ENCODE data around the gene ITGB7. TPM values are rescaled to one million over a fixed set of nuclear protein-coding genes. Genes with fewer than 3 reads are reported as not detected.

Gene ITGB7
- total RNA-seq, 1 experiment from 2014 or later: 0.90 TPM

DNA sequence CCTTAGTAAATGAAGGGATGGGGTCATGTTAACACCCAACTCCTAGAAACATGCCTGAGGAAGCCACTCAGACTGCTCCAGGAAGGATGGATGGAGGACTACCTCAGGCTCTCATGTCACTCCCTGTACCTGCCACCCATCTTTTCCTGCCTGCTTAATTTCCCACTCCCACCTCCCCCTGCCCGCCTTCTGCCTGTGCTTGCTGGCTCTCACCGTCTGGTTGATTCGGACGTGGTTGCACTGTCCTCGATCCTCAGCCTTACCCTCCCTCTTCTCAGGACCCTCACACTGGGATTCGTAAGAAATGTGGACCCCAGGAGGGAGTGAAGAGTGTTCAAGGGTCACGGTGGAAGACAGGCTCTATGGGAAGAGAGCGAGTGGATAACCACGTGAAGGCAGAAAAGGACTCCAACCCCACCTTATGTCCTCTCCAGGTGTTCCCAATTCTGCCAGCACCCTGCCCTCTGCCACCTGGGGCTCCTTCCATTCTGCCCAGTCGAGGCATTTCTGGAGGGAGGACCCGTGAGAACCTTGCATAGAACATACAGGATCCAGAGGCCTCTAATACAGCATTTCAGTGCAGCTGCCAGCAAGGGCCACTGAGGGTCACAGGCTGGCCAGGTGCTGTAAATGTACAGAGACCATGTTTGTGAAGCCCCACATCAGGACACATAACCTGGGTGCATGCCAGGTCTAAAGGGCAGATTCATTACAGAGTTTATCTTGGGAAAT is 12.9 kb downstream of the ITGB7 start:
- DNase-seq (ENCODE audit: low spot score): no peak
- H3K9me3 Mint-ChIP-seq: no peaks in the 10 kb centered on the region
- ChIA-PET POLR2A (no interaction called here), CTCF (interaction anchor here (1.1 to 5.5 kb wide), 5 partner anchors 18 to 128 kb away, joined by 3 to 105 read pairs (median 5); partner anchors contain the start of genes AAAS and SPRYD3)
- H3K27me3 Mint-ChIP-seq (ENCODE audit: low read depth): peaks cover 73% of the 10 kb centered on the region
- no peaks in the 10 kb centered on the region for H3K36me3 Mint-ChIP-seq
- no peak for TF ChIP-seq MXD4 (CRISPR knock-in tag; IDR thresholded peaks at IDR 0.05; ENCODE audit: borderline replicate concordance)
- TF ChIP-seq, protein P1, sequence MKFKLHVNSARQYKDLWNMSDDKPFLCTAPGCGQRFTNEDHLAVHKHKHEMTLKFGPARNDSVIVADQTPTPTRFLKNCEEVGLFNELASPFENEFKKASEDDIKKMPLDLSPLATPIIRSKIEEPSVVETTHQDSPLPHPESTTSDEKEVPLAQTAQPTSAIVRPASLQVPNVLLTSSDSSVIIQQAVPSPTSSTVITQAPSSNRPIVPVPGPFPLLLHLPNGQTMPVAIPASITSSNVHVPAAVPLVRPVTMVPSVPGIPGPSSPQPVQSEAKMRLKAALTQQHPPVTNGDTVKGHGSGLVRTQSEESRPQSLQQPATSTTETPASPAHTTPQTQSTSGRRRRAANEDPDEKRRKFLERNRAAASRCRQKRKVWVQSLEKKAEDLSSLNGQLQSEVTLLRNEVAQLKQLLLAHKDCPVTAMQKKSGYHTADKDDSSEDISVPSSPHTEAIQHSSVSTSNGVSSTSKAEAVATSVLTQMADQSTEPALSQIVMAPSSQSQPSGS (CRISPR knock-in tag; IDR thresholded peaks at IDR 0.05; ENCODE audit: borderline replicate concordance, low read depth): no peak
- no peak for TF ChIP-seq ZBTB21 (CRISPR knock-in tag; IDR thresholded peaks at IDR 0.05; ENCODE audit: borderline replicate concordance)
- TF ChIP-seq, protein P2, sequence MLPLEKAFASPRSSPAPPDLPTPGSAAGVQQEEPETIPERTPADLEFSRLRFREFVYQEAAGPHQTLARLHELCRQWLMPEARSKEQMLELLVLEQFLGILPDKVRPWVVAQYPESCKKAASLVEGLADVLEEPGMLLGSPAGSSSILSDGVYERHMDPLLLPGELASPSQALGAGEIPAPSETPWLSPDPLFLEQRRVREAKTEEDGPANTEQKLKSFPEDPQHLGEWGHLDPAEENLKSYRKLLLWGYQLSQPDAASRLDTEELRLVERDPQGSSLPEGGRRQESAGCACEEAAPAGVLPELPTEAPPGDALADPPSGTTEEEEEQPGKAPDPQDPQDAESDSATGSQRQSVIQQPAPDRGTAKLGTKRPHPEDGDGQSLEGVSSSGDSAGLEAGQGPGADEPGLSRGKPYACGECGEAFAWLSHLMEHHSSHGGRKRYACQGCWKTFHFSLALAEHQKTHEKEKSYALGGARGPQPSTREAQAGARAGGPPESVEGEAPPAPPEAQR (CRISPR knock-in tag; IDR thresholded peaks at IDR 0.05): no peak
- TF ChIP-seq ATF1 (CRISPR knock-in tag; IDR thresholded peaks at IDR 0.05): no peak
- TF ChIP-seq, protein P3, sequence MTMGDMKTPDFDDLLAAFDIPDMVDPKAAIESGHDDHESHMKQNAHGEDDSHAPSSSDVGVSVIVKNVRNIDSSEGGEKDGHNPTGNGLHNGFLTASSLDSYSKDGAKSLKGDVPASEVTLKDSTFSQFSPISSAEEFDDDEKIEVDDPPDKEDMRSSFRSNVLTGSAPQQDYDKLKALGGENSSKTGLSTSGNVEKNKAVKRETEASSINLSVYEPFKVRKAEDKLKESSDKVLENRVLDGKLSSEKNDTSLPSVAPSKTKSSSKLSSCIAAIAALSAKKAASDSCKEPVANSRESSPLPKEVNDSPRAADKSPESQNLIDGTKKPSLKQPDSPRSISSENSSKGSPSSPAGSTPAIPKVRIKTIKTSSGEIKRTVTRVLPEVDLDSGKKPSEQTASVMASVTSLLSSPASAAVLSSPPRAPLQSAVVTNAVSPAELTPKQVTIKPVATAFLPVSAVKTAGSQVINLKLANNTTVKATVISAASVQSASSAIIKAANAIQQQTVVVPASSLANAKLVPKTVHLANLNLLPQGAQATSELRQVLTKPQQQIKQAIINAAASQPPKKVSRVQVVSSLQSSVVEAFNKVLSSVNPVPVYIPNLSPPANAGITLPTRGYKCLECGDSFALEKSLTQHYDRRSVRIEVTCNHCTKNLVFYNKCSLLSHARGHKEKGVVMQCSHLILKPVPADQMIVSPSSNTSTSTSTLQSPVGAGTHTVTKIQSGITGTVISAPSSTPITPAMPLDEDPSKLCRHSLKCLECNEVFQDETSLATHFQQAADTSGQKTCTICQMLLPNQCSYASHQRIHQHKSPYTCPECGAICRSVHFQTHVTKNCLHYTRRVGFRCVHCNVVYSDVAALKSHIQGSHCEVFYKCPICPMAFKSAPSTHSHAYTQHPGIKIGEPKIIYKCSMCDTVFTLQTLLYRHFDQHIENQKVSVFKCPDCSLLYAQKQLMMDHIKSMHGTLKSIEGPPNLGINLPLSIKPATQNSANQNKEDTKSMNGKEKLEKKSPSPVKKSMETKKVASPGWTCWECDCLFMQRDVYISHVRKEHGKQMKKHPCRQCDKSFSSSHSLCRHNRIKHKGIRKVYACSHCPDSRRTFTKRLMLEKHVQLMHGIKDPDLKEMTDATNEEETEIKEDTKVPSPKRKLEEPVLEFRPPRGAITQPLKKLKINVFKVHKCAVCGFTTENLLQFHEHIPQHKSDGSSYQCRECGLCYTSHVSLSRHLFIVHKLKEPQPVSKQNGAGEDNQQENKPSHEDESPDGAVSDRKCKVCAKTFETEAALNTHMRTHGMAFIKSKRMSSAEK (CRISPR knock-in tag; IDR thresholded peaks at IDR 0.05; ENCODE audit: borderline replicate concordance): no peak
- no peak for TF ChIP-seq MAX (CRISPR knock-in tag; IDR thresholded peaks at IDR 0.05)
- no peak for TF ChIP-seq IRF2 (CRISPR knock-in tag; IDR thresholded peaks at IDR 0.05; ENCODE audit: borderline replicate concordance, low read depth)
- no peak for TF ChIP-seq SP1 (CRISPR knock-in tag; conservative IDR thresholded peaks at IDR 0.05)
- no peak for TF ChIP-seq TEAD4 (CRISPR knock-in tag; IDR thresholded peaks at IDR 0.05)
- TF ChIP-seq FOXP1 (CRISPR knock-in tag; IDR thresholded peaks at IDR 0.05; ENCODE audit: borderline replicate concordance): no peak
- TF ChIP-seq, protein P4, sequence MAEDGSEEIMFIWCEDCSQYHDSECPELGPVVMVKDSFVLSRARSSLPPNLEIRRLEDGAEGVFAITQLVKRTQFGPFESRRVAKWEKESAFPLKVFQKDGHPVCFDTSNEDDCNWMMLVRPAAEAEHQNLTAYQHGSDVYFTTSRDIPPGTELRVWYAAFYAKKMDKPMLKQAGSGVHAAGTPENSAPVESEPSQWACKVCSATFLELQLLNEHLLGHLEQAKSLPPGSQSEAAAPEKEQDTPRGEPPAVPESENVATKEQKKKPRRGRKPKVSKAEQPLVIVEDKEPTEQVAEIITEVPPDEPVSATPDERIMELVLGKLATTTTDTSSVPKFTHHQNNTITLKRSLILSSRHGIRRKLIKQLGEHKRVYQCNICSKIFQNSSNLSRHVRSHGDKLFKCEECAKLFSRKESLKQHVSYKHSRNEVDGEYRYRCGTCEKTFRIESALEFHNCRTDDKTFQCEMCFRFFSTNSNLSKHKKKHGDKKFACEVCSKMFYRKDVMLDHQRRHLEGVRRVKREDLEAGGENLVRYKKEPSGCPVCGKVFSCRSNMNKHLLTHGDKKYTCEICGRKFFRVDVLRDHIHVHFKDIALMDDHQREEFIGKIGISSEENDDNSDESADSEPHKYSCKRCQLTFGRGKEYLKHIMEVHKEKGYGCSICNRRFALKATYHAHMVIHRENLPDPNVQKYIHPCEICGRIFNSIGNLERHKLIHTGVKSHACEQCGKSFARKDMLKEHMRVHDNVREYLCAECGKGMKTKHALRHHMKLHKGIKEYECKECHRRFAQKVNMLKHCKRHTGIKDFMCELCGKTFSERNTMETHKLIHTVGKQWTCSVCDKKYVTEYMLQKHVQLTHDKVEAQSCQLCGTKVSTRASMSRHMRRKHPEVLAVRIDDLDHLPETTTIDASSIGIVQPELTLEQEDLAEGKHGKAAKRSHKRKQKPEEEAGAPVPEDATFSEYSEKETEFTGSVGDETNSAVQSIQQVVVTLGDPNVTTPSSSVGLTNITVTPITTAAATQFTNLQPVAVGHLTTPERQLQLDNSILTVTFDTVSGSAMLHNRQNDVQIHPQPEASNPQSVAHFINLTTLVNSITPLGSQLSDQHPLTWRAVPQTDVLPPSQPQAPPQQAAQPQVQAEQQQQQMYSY (CRISPR knock-in tag; IDR thresholded peaks at IDR 0.05): no peak
- TF ChIP-seq, protein P5, sequence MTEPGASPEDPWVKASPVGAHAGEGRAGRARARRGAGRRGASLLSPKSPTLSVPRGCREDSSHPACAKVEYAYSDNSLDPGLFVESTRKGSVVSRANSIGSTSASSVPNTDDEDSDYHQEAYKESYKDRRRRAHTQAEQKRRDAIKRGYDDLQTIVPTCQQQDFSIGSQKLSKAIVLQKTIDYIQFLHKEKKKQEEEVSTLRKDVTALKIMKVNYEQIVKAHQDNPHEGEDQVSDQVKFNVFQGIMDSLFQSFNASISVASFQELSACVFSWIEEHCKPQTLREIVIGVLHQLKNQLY (CRISPR knock-in tag; IDR thresholded peaks at IDR 0.05): no peak
- TF ChIP-seq ZNF121 (CRISPR knock-in tag; IDR thresholded peaks at IDR 0.05): no peak
- no peak for TF ChIP-seq OVOL2 (CRISPR knock-in tag; IDR thresholded peaks at IDR 0.05; ENCODE audit: borderline replicate concordance)
- TF ChIP-seq, protein P6, sequence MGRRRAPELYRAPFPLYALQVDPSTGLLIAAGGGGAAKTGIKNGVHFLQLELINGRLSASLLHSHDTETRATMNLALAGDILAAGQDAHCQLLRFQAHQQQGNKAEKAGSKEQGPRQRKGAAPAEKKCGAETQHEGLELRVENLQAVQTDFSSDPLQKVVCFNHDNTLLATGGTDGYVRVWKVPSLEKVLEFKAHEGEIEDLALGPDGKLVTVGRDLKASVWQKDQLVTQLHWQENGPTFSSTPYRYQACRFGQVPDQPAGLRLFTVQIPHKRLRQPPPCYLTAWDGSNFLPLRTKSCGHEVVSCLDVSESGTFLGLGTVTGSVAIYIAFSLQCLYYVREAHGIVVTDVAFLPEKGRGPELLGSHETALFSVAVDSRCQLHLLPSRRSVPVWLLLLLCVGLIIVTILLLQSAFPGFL (CRISPR knock-in tag; IDR thresholded peaks at IDR 0.05; ENCODE audit: borderline replicate concordance): no peak
- no peak for TF ChIP-seq RELA (CRISPR knock-in tag; IDR thresholded peaks at IDR 0.05; ENCODE audit: borderline replicate concordance)
- TF ChIP-seq, protein P7, sequence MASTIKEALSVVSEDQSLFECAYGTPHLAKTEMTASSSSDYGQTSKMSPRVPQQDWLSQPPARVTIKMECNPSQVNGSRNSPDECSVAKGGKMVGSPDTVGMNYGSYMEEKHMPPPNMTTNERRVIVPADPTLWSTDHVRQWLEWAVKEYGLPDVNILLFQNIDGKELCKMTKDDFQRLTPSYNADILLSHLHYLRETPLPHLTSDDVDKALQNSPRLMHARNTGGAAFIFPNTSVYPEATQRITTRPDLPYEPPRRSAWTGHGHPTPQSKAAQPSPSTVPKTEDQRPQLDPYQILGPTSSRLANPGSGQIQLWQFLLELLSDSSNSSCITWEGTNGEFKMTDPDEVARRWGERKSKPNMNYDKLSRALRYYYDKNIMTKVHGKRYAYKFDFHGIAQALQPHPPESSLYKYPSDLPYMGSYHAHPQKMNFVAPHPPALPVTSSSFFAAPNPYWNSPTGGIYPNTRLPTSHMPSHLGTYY (CRISPR knock-in tag; IDR thresholded peaks at IDR 0.05): no peak
- H3K4me3 Mint-ChIP-seq: no peak overlapping the region
- no peak overlapping the region for H3K27ac Mint-ChIP-seq
- ATAC-seq: no peak
- H3K4me1 Mint-ChIP-seq: peaks cover 2% of the 10 kb centered on the region

Measured in WTC11 (cell line).